Endothelial cell (in vitro differentiated cells): Measurements from ENCODE around the gene TMEM178B. TPM values are rescaled to one million over a fixed set of nuclear protein-coding genes. Genes with fewer than 3 reads are reported as not detected.

Experiments used
- DNase-seq: peaks from one replicate; pipeline ENCODE4 v3.0.0; 2021; ENCODE audit warnings: low spot score
- H3K27ac Mint-ChIP-seq: one replicate; pipeline ENCODE4 v1.8.0; 2021; ENCODE audit warnings: mixed read lengths, inconsistent platforms; ENCODE audit not compliant: unreplicated experiment
- H3K27me3 Mint-ChIP-seq: one replicate; pipeline ENCODE4 v1.8.0; 2021; ENCODE audit warnings: mild to moderate bottlenecking, moderate library complexity, mixed read lengths, inconsistent platforms; ENCODE audit not compliant: unreplicated experiment
- H3K36me3 Mint-ChIP-seq: one replicate; pipeline ENCODE4 v1.8.0; 2021; ENCODE audit warnings: mild to moderate bottlenecking, low read depth, mixed read lengths, inconsistent platforms; ENCODE audit not compliant: unreplicated experiment
- H3K4me1 Mint-ChIP-seq: one replicate; pipeline ENCODE4 v1.8.0; 2021; ENCODE audit warnings: mild to moderate bottlenecking, mixed read lengths, inconsistent platforms; ENCODE audit not compliant: unreplicated experiment
- H3K4me3 Mint-ChIP-seq: one replicate; pipeline ENCODE4 v1.8.0; 2021; ENCODE audit warnings: mild to moderate bottlenecking, mixed read lengths, inconsistent platforms; ENCODE audit not compliant: unreplicated experiment
- H3K9me3 Mint-ChIP-seq: one replicate; pipeline ENCODE4 v1.8.0; 2021; ENCODE audit warnings: mixed read lengths, inconsistent platforms; ENCODE audit not compliant: unreplicated experiment
- total RNA-seq: library from RNA; stranded (reverse); fragmentation: NEBNext Ultra II Directional; extraction: Animal tissue kit (Norgen Biotek cat#: 25700); gene quantifications from one replicate; pipeline ENCODE4 v1.2.1, GENCODE V29; 2021; ENCODE audit not compliant: unreplicated experiment
- TF ChIP-seq, protein P1 (sequence below): fragments of 200-600 bp; sonication (generic); IDR thresholded peaks from one replicate; pipeline ENCODE4 v1.5.0; 2021; ENCODE audit warnings: antibody characterized with exemption; ENCODE audit not compliant: unreplicated experiment

The TMEM178B gene
- total RNA-seq, 1 donor from 2014 or later: 0.28 TPM

DNA sequence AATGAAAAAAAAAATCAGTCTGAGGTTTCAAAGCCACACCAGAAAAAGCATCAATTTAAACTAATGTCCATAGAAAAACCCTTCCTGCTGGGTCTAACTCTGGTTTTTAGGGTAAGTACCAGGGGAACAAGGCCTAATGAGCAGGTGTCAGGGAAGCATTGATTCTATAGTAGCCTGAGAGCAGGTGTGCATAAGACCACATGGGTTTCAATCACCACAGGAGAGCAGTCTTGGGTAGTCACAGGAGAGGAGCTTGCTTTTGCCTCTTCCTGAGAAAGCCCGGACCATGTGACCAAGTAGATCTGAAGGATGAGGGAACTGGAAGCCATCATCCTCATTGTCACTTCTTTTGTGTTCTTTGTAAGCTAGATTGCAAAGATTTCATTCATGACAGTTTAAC lies 411.0 kb downstream of the TMEM178B start:
- Mint-ChIP-seq H3K27ac (no peak overlapping the region), H3K27me3 (no peaks in the 10 kb centered on the region), H3K36me3 (no peaks in the 10 kb centered on the region), H3K4me3 (no peak overlapping the region), H3K9me3 (no peaks in the 10 kb centered on the region), H3K4me1 (peaks cover 26% of the 10 kb centered on the region)
- no peak for DNase-seq
- TF ChIP-seq, protein P1, sequence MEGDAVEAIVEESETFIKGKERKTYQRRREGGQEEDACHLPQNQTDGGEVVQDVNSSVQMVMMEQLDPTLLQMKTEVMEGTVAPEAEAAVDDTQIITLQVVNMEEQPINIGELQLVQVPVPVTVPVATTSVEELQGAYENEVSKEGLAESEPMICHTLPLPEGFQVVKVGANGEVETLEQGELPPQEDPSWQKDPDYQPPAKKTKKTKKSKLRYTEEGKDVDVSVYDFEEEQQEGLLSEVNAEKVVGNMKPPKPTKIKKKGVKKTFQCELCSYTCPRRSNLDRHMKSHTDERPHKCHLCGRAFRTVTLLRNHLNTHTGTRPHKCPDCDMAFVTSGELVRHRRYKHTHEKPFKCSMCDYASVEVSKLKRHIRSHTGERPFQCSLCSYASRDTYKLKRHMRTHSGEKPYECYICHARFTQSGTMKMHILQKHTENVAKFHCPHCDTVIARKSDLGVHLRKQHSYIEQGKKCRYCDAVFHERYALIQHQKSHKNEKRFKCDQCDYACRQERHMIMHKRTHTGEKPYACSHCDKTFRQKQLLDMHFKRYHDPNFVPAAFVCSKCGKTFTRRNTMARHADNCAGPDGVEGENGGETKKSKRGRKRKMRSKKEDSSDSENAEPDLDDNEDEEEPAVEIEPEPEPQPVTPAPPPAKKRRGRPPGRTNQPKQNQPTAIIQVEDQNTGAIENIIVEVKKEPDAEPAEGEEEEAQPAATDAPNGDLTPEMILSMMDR: no peak

DNA sequence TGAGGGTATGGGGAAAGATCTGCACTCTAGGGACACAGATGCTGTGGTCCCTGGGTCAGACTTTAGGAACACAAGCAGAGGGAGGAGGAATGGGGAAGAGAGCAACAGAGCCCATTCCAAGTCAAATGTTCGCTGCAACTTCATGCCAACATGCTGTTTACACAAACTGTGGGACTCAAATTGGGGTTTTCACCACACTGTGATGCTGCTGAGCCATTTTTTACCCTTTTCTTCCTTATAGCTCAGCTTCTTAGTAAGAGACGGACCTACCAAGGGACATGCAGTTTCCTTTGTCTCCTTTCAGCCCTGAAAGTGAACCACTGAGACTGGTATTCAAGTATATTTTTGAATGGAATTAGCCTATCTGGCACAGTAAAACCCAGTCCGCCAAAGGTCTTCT lies 413.1 kb downstream of the TMEM178B start:
- TF ChIP-seq, protein P1: no peak
- Mint-ChIP-seq H3K4me3 (no peak overlapping the region), H3K36me3 (no peaks in the 10 kb centered on the region), H3K27ac (no peak overlapping the region), H3K9me3 (no peaks in the 10 kb centered on the region), H3K27me3 (no peaks in the 10 kb centered on the region), H3K4me1 (peaks cover 11% of the 10 kb centered on the region)
- no peak for DNase-seq

DNA sequence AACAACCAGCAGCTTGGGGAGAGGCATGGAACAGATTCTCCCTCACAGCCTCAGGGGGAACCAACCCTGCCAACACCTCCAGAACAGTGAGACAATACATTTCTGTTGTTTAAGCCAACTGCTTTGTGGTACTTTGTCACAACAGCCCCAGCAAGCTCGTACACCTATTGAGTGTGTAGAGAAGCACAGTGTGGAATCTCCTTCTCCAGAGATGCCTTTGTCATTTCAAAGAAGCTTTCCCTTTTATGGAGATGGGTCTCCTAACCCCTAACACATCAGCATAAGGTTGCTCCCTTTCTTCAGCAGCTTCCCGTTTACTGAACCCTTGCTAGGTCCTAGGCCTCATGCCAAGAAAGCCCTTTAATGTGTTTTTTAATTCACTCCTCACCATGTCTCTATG lies 416.6 kb downstream of the TMEM178B start:
- H3K27me3 Mint-ChIP-seq: no peaks in the 10 kb centered on the region
- H3K4me1 Mint-ChIP-seq: no peaks in the 10 kb centered on the region
- no peak overlapping the region for H3K4me3 Mint-ChIP-seq
- H3K27ac Mint-ChIP-seq: no peak overlapping the region
- H3K9me3 Mint-ChIP-seq: no peaks in the 10 kb centered on the region
- DNase-seq: no peak
- TF ChIP-seq, protein P1: no peak
- H3K36me3 Mint-ChIP-seq: no peaks in the 10 kb centered on the region

DNA sequence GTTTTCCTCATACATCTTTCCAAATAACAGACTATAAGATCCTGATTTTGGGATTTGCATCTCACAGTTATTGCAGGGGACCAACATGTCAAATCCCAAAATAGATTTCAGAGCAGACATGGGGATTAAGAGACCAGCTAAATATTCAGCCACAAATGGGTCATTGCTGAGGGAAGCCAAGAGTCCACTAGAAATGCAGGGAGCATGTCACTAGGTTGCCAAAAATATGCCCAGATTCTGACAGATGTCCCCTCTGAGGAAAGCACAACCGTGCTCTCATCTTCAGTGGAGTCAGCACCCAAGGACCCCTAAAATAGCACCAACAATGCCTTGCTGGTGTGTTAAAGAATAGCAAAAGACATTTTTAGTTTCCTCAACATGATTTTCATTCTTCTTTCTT lies 421.2 kb downstream of the TMEM178B start:
- Mint-ChIP-seq H3K9me3 (no peaks in the 10 kb centered on the region), H3K4me3 (no peak overlapping the region), H3K27me3 (no peaks in the 10 kb centered on the region), H3K4me1 (no peaks in the 10 kb centered on the region), H3K27ac (no peak overlapping the region), H3K36me3 (no peaks in the 10 kb centered on the region)
- no peak for DNase-seq
- TF ChIP-seq, protein P1: no peak

DNA sequence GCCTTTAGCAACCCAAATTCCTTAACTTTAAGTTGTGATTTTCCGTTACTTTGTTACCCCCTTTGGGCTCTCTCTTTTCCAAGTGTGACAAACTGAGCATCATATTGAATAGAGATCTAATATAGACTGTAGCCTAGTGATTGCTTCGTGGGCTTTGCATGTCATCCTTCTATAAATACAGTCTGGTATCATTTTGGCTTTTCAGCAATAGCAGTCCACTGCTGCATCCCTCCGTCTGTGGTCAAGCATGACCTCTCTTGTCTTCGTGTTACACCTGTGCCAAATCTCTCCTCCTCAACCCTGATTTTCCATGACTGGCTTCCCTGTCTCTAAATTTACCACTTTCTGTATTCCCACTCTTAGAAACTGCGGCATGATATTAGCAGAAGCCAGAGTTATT lies 423.5 kb downstream of the TMEM178B start:
- H3K27me3 Mint-ChIP-seq: no peaks in the 10 kb centered on the region
- H3K4me3 Mint-ChIP-seq: no peak overlapping the region
- no peak overlapping the region for H3K27ac Mint-ChIP-seq
- no peak for DNase-seq
- no peaks in the 10 kb centered on the region for H3K9me3 Mint-ChIP-seq
- H3K36me3 Mint-ChIP-seq: no peaks in the 10 kb centered on the region
- TF ChIP-seq, protein P1: no peak
- no peaks in the 10 kb centered on the region for H3K4me1 Mint-ChIP-seq
